H1 (cell line): ENCODE measurements around the gene PPAT. TPM values are rescaled to one million over a fixed set of nuclear protein-coding genes. Genes with fewer than 3 reads are reported as not detected.
A peak's percentile ranks its signal among the peaks of the same experiment; 100 is the strongest.

Experiments used
- CTCF ChIA-PET: fragments of 300-600 bp; sonication (Branson Sonifier 250); formaldehyde crosslinking; loops from one replicate; lab custom pipeline; 2021; ENCODE audit not compliant: partially characterized antibody; lab: Charles Lee
- POLR2A ChIA-PET: fragments of 300-600 bp; sonication (Branson Sonifier 250); formaldehyde crosslinking; loops from one replicate; lab custom pipeline; 2021; ENCODE audit warnings: inconsistent platforms; ENCODE audit not compliant: partially characterized antibody; lab: Charles Lee
- DNase-seq, 2 experiments: peaks; one replicate each; pipeline versions ENCODE4 v3.0.0 to v3.0.0-alpha.2; 2010 to 2022; ENCODE audit warnings: low spot score in 2 of 2, low read depth in 1 of 2, mixed read lengths in 1 of 2
- FAIRE-seq: peaks from 2 replicates; lab custom pipeline; 2011; peaks lifted over from hg19 to GRCh38; lab: Jason Lieb, UNC
- H2AFZ ChIP-seq: 2 replicates; pipeline ENCODE4 v1.8.1; 2012; ENCODE audit warnings: low read length, inconsistent platforms
- H2AK5ac ChIP-seq: 2 replicates; pipeline ENCODE4 v1.6.1; 2013; ENCODE audit warnings: low read depth, low read length
- H2BK120ac ChIP-seq: replicated peaks from 2 replicates; pipeline ENCODE3; 2013; ENCODE audit warnings: low read depth, low read length, inconsistent platforms
- H2BK12ac ChIP-seq: 2 replicates; pipeline ENCODE4 v1.6.1; 2013; ENCODE audit warnings: low read depth, low read length
- H2BK15ac ChIP-seq: 2 replicates; pipeline ENCODE4 v1.6.1; 2013; ENCODE audit warnings: low read length
- H2BK20ac ChIP-seq: 2 replicates; pipeline ENCODE4 v1.6.1; 2013; ENCODE audit warnings: low read length
- H2BK5ac ChIP-seq: 2 replicates; pipeline ENCODE4 v1.6.1; 2013; ENCODE audit warnings: low read depth, low read length
- H3K14ac ChIP-seq: 2 replicates; pipeline ENCODE4 v1.6.1; 2013; ENCODE audit warnings: inconsistent platforms; ENCODE audit not compliant: insufficient read length
- H3K18ac ChIP-seq: 2 replicates; pipeline ENCODE4 v1.6.1; 2013; ENCODE audit warnings: low read length; ENCODE audit errors: extremely low read depth
- H3K23ac ChIP-seq: 2 replicates; pipeline ENCODE4 v1.6.1; 2013; ENCODE audit warnings: inconsistent platforms; ENCODE audit not compliant: insufficient read length
- H3K23me2 ChIP-seq: 2 replicates; pipeline ENCODE4 v1.6.1; 2013; ENCODE audit warnings: low read depth, low read length
- H3K27ac ChIP-seq: 2 replicates; pipeline ENCODE4 v1.6.1; 2011; ENCODE audit warnings: low read depth, low read length, inconsistent platforms
- H3K27me3 ChIP-seq, 4 experiments: replicated peaks in 1 of 4; 1 replicate in 1 of 4; 2 replicates in 3 of 4; pipeline versions ENCODE4 v1.6.1 to v1.8.1; 2011 to 2013; ENCODE audit warnings: low read length in 3 of 4, mild to moderate bottlenecking in 3 of 4, inconsistent platforms in 2 of 4, mixed read lengths in 2 of 4, moderate library complexity in 1 of 4; ENCODE audit not compliant: control insufficient read depth in 3 of 4, insufficient read depth in 3 of 4; ENCODE audit errors: extremely low read depth in 1 of 4
- H3K36me3 ChIP-seq, 4 experiments: 2 replicates each; pipeline versions ENCODE4 v1.6.1 to v1.8.1; 2011 to 2013; ENCODE audit warnings: mild to moderate bottlenecking in 4 of 4, low read length in 3 of 4, moderate library complexity in 2 of 4, control low read depth in 1 of 4, inconsistent platforms in 1 of 4; ENCODE audit not compliant: insufficient read depth in 4 of 4, control insufficient read depth in 2 of 4
- H3K4ac ChIP-seq: replicated peaks from 2 replicates; pipeline ENCODE3; 2013; ENCODE audit warnings: low read length, low read depth, mixed read lengths, inconsistent platforms; ENCODE audit not compliant: insufficient read length
- H3K4me1 ChIP-seq, 4 experiments: replicated peaks in 1 of 4; 1 replicate in 1 of 4; 2 replicates in 3 of 4; pipeline versions ENCODE4 v1.6.1 to v1.8.1; 2011 to 2013; ENCODE audit warnings: low read length in 3 of 4, inconsistent platforms in 2 of 4, mixed read lengths in 1 of 4; ENCODE audit not compliant: insufficient read depth in 4 of 4, control insufficient read depth in 3 of 4
- H3K4me2 ChIP-seq, 2 experiments: 2 replicates each; pipeline versions ENCODE4 v1.6.1 to v1.8.1; 2011 to 2013; ENCODE audit warnings: low read depth in 2 of 2, low read length in 2 of 2, control low read depth in 1 of 2, inconsistent platforms in 1 of 2, mild to moderate bottlenecking in 1 of 2; ENCODE audit not compliant: insufficient read depth in 1 of 2
- H3K4me3 ChIP-seq, 4 experiments: fragments of 200-600, 300-600 bp in 1 of 4; sonication (generic), shearing (Covaris generic), sonication (Bioruptor Twin) in 1 of 4; 2 replicates each; pipeline versions ENCODE4 v1.5.1 to v1.8.1; 2011 to 2016; ENCODE audit warnings: low read length in 4 of 4, low read depth in 3 of 4, control low read depth in 2 of 4, inconsistent platforms in 2 of 4, mild to moderate bottlenecking in 2 of 4, mixed read lengths in 1 of 4, moderate library complexity in 1 of 4; ENCODE audit not compliant: insufficient read depth in 2 of 4; ENCODE audit errors: extremely low read depth in 1 of 4
- H3K56ac ChIP-seq: replicated peaks from 2 replicates; pipeline ENCODE3; 2013; ENCODE audit warnings: low read depth, mild to moderate bottlenecking, mixed read lengths, low read length, inconsistent platforms; ENCODE audit not compliant: insufficient read length
- H3K79me1 ChIP-seq: 2 replicates; pipeline ENCODE4 v1.6.1; 2013; ENCODE audit warnings: low read depth, low read length, control low read depth
- H3K79me2 ChIP-seq, 2 experiments: 2 replicates each; pipeline versions ENCODE4 v1.6.1 to v1.8.1; 2012 to 2013; ENCODE audit warnings: low read length in 2 of 2, mild to moderate bottlenecking in 2 of 2, inconsistent platforms in 1 of 2; ENCODE audit not compliant: insufficient read depth in 2 of 2, control insufficient read depth in 1 of 2
- H3K9ac ChIP-seq, 4 experiments: replicated peaks in 1 of 4; 1 replicate in 1 of 4; 2 replicates in 3 of 4; pipeline versions ENCODE4 v1.6.1 to v1.8.1; 2011 to 2013; ENCODE audit warnings: low read depth in 3 of 4, low read length in 3 of 4, control low read depth in 2 of 4, mild to moderate bottlenecking in 2 of 4, moderate library complexity in 2 of 4, inconsistent platforms in 1 of 4; ENCODE audit errors: extremely low read depth in 1 of 4
- H3K9me3 ChIP-seq, 2 experiments: 2 replicates each; pipeline versions ENCODE4 v1.6.1 to v1.8.1; 2012 to 2013; ENCODE audit warnings: mild to moderate bottlenecking in 2 of 2, moderate library complexity in 2 of 2, control low read depth in 1 of 2, inconsistent platforms in 1 of 2, low read depth in 1 of 2, low read length in 1 of 2, mixed read lengths in 1 of 2; ENCODE audit not compliant: insufficient read depth in 2 of 2
- H4K20me1 ChIP-seq, 2 experiments: replicated peaks in 1 of 2; 2 replicates each; pipeline versions ENCODE3 to v1.8.1; 2011 to 2013; ENCODE audit warnings: inconsistent platforms in 2 of 2, low read length in 2 of 2, mild to moderate bottlenecking in 1 of 2; ENCODE audit not compliant: insufficient read depth in 2 of 2, control insufficient read depth in 1 of 2
- H4K5ac ChIP-seq: 2 replicates; pipeline ENCODE4 v1.6.1; 2013; ENCODE audit warnings: low read length, low read depth, mixed read lengths, inconsistent platforms; ENCODE audit not compliant: insufficient read length
- H4K8ac ChIP-seq: 2 replicates; pipeline ENCODE4 v1.8.0; 2013; ENCODE audit warnings: mild to moderate bottlenecking, moderate library complexity, low read length, inconsistent platforms; ENCODE audit not compliant: insufficient read depth; ENCODE audit errors: extremely low read depth
- H4K91ac ChIP-seq: replicated peaks from 2 replicates; pipeline ENCODE3; 2013; ENCODE audit warnings: low read length, mixed read lengths, inconsistent platforms; ENCODE audit not compliant: insufficient read length
- ATF3 ChIP-seq: IDR thresholded peaks from 2 replicates; pipeline ENCODE4 v1.6.1; 2011; ENCODE audit warnings: low read depth, mild to moderate bottlenecking, low read length; ENCODE audit not compliant: insufficient read depth
- CHD1 ChIP-seq: IDR thresholded peaks from 2 replicates; pipeline ENCODE4 v1.6.1; 2012; ENCODE audit warnings: low read depth, low read length, improper control_type of control experiment
- NANOG ChIP-seq: IDR thresholded peaks from 2 replicates; pipeline ENCODE4 v1.6.1; 2011; ENCODE audit warnings: low read length, low read depth, mild to moderate bottlenecking, inconsistent platforms; ENCODE audit not compliant: insufficient read depth, poor library complexity, severe bottlenecking
- POLR2AphosphoS5 ChIP-seq: IDR thresholded peaks from 2 replicates; pipeline ENCODE4 v1.6.1; 2011; ENCODE audit warnings: low read depth, low read length
- POU5F1 ChIP-seq: IDR thresholded peaks from 2 replicates; pipeline ENCODE4 v1.6.1; 2011; ENCODE audit warnings: low read depth, mild to moderate bottlenecking, low read length, moderate library complexity
- SIN3A ChIP-seq, 2 experiments: IDR thresholded peaks in 1 of 2; conservative IDR thresholded peaks in 1 of 2; 2 replicates each; pipeline ENCODE4 v1.6.1; 2011 to 2012; ENCODE audit warnings: low read length in 2 of 2, improper control_type of control experiment in 1 of 2, low read depth in 1 of 2, mild to moderate bottlenecking in 1 of 2
- SP1 ChIP-seq: IDR thresholded peaks from 2 replicates; pipeline ENCODE4 v1.6.1; 2011; ENCODE audit warnings: low read depth, low read length
- WGBS, 2 experiments: shearing (Covaris generic) in 1 of 2; methylation state at CpG; one replicate each; pipeline versions ENCODE4 v1.1.6 to v1.1.7; 2013 to 2015; ENCODE audit warnings: low lambda C conversion rate in 2 of 2, mixed read lengths in 2 of 2, inconsistent platforms in 1 of 2, low coverage in 1 of 2, missing lambda C conversion rate in 1 of 2; ENCODE audit not compliant: insufficient replicate concordance in 2 of 2, insufficient coverage in 1 of 2, insufficient read length in 1 of 2; ENCODE audit errors: extremely low coverage in 1 of 2, missing lambda C conversion rate in 1 of 2; 5-methylcytosine and 5-hydroxymethylcytosine counted together
- polyA plus RNA-seq, 7 experiments: library from polyadenylated mRNA; depleted of rRNA in 3 of 7; stranded (reverse) in 5 of 7; unstranded in 2 of 7; fragments of >200 nt in 5 of 7; fragments of 200-250 nt in 2 of 7; gene quantifications; 1 replicate in 5 of 7; 2 replicates in 1 of 7; 4 replicates in 1 of 7; pipeline versions ENCODE4 v1.2.1 to v1.2.3, GENCODE V29; 2011 to 2013; ENCODE audit warnings: missing spikeins in 2 of 7, mixed read lengths in 2 of 7
- total RNA-seq: library from RNA; stranded (reverse); fragmentation: NEBNext Ultra II Directional; extraction: Animal tissue kit (Norgen Biotek cat#: 25700); gene quantifications from 2 replicates; pipeline ENCODE4 v1.2.1, GENCODE V29; 2021

The PPAT gene
- total and polyA plus RNA-seq, 2 of the 8 experiments (the other 6 are each of a cell fraction or from before 2014, with no cell fraction given): 24.5 to 104 TPM

GRCh38 chr4:56438766-56439165 lies 3.4 kb upstream of the PPAT start:
- Histone ChIP-seq H3K9ac (no peak overlapping the region), H2BK15ac (no peak overlapping the region), H2BK12ac (no peak overlapping the region), H2AK5ac (no peak overlapping the region), H2BK20ac (no peak overlapping the region), H3K4me1 (peaks cover 0 to 2% (median 1%) of the 10 kb centered on the region in 4 experiments; a peak in 4 of 7 replicates), H3K4ac (no peak overlapping the region), H3K9me3 (no peaks in the 10 kb centered on the region), H4K20me1 (peaks cover 14 to 17% of the 10 kb centered on the region in 2 experiments), H3K27ac (no peak overlapping the region), H3K27me3 (no peaks in the 10 kb centered on the region), H3K23ac (no peak overlapping the region), H3K4me3 (peak overlapping the region in 2 of 4 experiments; percentile 2 to 30; a peak in 3 of 8 replicates), H3K23me2 (peaks cover 15% of the 10 kb centered on the region), H4K5ac (no peak overlapping the region), H3K56ac (no peak overlapping the region), H4K8ac (no peak overlapping the region), H3K79me1 (no peaks in the 10 kb centered on the region), H3K18ac (no peak overlapping the region), H3K36me3 (peaks cover 7 to 39% (median 18%) of the 10 kb centered on the region in 4 experiments; a peak in 7 of 8 replicates), H3K4me2 (peak overlapping the region; percentile 19 to 91; a peak in 2 of 4 replicates), H4K91ac (no peak overlapping the region), H2BK5ac (no peak overlapping the region), H2AFZ (no peak overlapping the region), H2BK120ac (no peak overlapping the region), H3K14ac (no peak overlapping the region), H3K79me2 (peaks cover 39 to 92% of the 10 kb centered on the region in 2 experiments)
- POLR2A ChIA-PET: interaction anchor here (1.0 to 7.7 kb wide), 9 partner anchors 10 to 471 kb away, joined by 3 to 121 read pairs (median 7); partner anchors contain the start of genes AASDH and SRP72
- FAIRE-seq (no peak), DNase-seq (no peak)
- CTCF ChIA-PET: interaction anchor here (1.4 kb wide), 1 partner anchor 19 kb away, joined by 4 read pairs; no protein-coding TSS in a partner anchor
- WGBS, 2 experiments: 76% methylated on average over 2 of the region's 2 CpGs; no CpG with 5 or more reads in 1 of the 2 experiments
- TF ChIP-seq NANOG: no peak
- TF ChIP-seq POU5F1: no peak
- TF ChIP-seq CHD1: no peak
- no peak for TF ChIP-seq POLR2AphosphoS5
- TF ChIP-seq SIN3A (conservative IDR thresholded peaks at IDR 0.05 in 1 of 2, IDR thresholded peaks at IDR 0.05 in 1 of 2; ENCODE audit: low read depth in 1 of 2, low read length in 2 of 2): no peak
- TF ChIP-seq SP1: no peak
- TF ChIP-seq ATF3: no peak
